Osteocyte (in vitro differentiated cells): ENCODE data around the gene SFTPD. TPM values are rescaled to one million over a fixed set of nuclear protein-coding genes. Genes with fewer than 3 reads are reported as not detected.

ENCODE experiments used
- DNase-seq: peaks from one replicate; pipeline ENCODE4 v3.0.0; 2021; ENCODE audit warnings: mixed read lengths; ENCODE audit not compliant: unreplicated experiment; ENCODE audit errors: extremely low spot score
- H3K27ac Mint-ChIP-seq: one replicate; pipeline ENCODE4 v1.8.0; 2021; ENCODE audit warnings: mild to moderate bottlenecking, mixed read lengths; ENCODE audit not compliant: unreplicated experiment
- H3K27me3 Mint-ChIP-seq: one replicate; pipeline ENCODE4 v1.8.0; 2021; ENCODE audit warnings: mixed read lengths; ENCODE audit not compliant: unreplicated experiment
- H3K36me3 Mint-ChIP-seq: one replicate; pipeline ENCODE4 v1.8.0; 2021; ENCODE audit warnings: mixed read lengths; ENCODE audit not compliant: unreplicated experiment
- H3K4me1 Mint-ChIP-seq: one replicate; pipeline ENCODE4 v1.8.0; 2021; ENCODE audit warnings: mixed read lengths; ENCODE audit not compliant: unreplicated experiment
- H3K4me3 Mint-ChIP-seq: one replicate; pipeline ENCODE4 v1.8.0; 2021; ENCODE audit warnings: mild to moderate bottlenecking, moderate library complexity, mixed read lengths; ENCODE audit not compliant: unreplicated experiment
- H3K9me3 Mint-ChIP-seq: one replicate; pipeline ENCODE4 v1.8.0; 2021; ENCODE audit warnings: mixed read lengths; ENCODE audit not compliant: unreplicated experiment
- total RNA-seq: library from RNA; stranded (reverse); gene quantifications from 2 replicates; pipeline ENCODE4 v1.2.1, GENCODE V29; 2021
- TF ChIP-seq, protein P1 (sequence below): fragments of 200-600 bp; sonication (generic); IDR thresholded peaks from 2 replicates; pipeline ENCODE4 v1.5.0; 2021; ENCODE audit warnings: antibody characterized with exemption, mild to moderate bottlenecking, moderate library complexity

Gene SFTPD
- total RNA-seq, 1 donor from 2014 or later, result 0.35 TPM

DNA sequence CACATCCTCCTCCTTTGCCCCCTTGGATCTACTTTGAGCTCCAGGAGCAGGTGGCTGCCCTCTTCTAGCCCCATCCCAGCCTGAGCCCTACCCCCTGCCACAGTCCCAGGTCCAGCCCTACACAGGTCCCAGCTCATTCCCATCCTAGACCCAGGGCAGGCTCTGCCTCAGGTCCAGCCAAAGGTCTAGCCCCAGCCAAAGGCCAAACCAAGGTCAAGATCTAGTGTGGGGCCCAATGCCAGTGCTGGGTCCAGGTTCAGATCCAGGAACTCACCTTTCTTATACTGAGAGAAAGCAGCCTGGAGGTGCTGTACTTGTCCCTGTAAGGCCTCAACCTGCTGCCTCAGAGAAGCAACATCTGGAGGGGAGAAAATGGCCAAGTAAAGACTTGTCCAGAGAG, 8.5 kb downstream of the SFTPD start:
- Mint-ChIP-seq H3K9me3 (no peaks in the 10 kb centered on the region), H3K27ac (no peak overlapping the region), H3K4me3 (no peak overlapping the region), H3K4me1 (no peaks in the 10 kb centered on the region), H3K36me3 (no peaks in the 10 kb centered on the region), H3K27me3 (peaks cover 30% of the 10 kb centered on the region)
- TF ChIP-seq, protein P1, sequence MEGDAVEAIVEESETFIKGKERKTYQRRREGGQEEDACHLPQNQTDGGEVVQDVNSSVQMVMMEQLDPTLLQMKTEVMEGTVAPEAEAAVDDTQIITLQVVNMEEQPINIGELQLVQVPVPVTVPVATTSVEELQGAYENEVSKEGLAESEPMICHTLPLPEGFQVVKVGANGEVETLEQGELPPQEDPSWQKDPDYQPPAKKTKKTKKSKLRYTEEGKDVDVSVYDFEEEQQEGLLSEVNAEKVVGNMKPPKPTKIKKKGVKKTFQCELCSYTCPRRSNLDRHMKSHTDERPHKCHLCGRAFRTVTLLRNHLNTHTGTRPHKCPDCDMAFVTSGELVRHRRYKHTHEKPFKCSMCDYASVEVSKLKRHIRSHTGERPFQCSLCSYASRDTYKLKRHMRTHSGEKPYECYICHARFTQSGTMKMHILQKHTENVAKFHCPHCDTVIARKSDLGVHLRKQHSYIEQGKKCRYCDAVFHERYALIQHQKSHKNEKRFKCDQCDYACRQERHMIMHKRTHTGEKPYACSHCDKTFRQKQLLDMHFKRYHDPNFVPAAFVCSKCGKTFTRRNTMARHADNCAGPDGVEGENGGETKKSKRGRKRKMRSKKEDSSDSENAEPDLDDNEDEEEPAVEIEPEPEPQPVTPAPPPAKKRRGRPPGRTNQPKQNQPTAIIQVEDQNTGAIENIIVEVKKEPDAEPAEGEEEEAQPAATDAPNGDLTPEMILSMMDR, result no peak
- peak; percentile 75 for DNase-seq

DNA sequence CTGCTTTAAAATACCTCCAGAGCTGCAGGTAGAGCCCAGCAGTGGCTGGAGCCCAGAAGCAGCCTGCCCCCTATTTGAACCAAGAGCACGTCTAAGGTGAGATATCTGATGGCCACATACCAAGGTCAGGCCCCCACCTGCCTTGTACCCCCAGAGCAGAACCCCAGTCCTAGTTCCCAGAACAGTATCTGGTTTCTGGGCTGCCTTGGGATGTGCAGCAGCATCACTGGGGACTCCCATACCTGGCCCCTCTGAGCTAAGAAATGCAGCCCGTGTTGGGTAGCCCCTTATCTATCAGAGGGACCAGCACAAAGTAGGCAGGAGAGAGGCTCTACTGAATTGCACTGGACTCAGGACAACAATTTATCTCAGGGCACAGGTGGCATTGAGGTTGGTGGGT, 8.9 kb downstream of the SFTPD start:
- peak; percentile 59 for DNase-seq
- TF ChIP-seq, protein P1, result no peak
- no peak overlapping the region for H3K4me3 Mint-ChIP-seq
- no peak overlapping the region for H3K27ac Mint-ChIP-seq
- H3K36me3 Mint-ChIP-seq, result no peaks in the 10 kb centered on the region
- no peaks in the 10 kb centered on the region for H3K4me1 Mint-ChIP-seq
- no peaks in the 10 kb centered on the region for H3K9me3 Mint-ChIP-seq
- peaks cover 31% of the 10 kb centered on the region for H3K27me3 Mint-ChIP-seq

DNA sequence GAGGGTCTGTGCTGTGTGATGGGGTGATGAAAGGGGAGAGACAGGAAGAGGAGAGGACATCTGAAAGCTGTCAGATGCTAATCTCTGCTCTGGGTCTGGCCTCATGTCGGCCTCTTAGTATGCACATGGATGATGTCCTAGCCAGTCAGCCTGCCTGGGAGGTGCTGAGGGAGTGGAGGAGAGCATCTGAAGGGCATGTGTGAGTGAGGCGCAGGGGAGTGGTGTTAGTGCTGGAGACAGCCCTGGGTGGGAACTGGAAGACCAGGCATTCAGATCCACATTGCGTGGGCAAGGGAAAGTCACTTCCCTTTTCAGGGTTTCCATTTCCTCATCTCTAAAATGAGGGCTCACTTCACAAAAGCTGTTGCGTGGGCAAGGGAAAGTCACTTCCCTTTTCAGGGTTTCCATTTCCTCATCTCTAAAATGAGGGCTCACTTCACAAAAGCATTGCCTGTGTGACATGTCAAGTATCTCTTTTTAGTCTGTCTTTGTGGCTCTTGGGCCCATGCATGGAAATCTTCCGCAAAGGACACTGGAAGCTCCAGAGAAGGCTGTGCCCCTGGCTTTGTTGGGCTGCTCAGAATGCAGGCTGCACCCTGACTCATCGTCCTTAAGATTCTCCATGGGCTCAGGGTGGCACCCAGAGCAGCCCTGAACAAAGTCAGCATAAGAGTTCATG, 10.0 kb downstream of the SFTPD start:
- peaks cover 31% of the 10 kb centered on the region for H3K27me3 Mint-ChIP-seq
- H3K36me3 Mint-ChIP-seq, result no peaks in the 10 kb centered on the region
- no peaks in the 10 kb centered on the region for H3K9me3 Mint-ChIP-seq
- TF ChIP-seq, protein P1, result no peak
- H3K4me3 Mint-ChIP-seq, result no peak overlapping the region
- no peaks in the 10 kb centered on the region for H3K4me1 Mint-ChIP-seq
- no peak overlapping the region for H3K27ac Mint-ChIP-seq
- DNase-seq, result peak; percentile 63

DNA sequence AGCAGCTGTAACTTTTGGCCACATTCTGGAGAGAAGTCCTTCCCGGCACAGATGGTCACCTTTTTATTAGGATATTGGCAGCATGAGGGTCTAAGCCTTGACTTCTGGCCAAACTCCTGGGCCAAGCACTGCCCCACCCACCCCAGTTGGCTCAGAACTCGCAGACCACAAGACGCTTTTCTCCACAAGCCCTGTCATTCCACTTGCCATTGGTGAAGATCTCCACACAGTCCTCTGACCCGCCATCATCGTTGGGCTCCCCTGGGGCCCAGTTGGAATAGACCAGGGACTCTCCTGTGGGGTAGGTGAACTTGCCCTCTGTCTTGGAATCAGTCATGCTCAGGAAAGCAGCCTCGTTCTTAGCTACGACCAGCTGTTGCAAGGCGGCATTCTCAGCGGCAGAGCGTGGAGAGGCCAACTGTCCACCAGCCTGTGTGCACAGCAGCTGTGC, 11.2 kb downstream of the SFTPD start:
- H3K4me1 Mint-ChIP-seq, result no peaks in the 10 kb centered on the region
- DNase-seq, result peak; percentile 66
- TF ChIP-seq, protein P1, result no peak
- peaks cover 26% of the 10 kb centered on the region for H3K27me3 Mint-ChIP-seq
- no peaks in the 10 kb centered on the region for H3K36me3 Mint-ChIP-seq
- no peaks in the 10 kb centered on the region for H3K9me3 Mint-ChIP-seq
- H3K27ac Mint-ChIP-seq, result no peak overlapping the region
- H3K4me3 Mint-ChIP-seq, result no peak overlapping the region

DNA sequence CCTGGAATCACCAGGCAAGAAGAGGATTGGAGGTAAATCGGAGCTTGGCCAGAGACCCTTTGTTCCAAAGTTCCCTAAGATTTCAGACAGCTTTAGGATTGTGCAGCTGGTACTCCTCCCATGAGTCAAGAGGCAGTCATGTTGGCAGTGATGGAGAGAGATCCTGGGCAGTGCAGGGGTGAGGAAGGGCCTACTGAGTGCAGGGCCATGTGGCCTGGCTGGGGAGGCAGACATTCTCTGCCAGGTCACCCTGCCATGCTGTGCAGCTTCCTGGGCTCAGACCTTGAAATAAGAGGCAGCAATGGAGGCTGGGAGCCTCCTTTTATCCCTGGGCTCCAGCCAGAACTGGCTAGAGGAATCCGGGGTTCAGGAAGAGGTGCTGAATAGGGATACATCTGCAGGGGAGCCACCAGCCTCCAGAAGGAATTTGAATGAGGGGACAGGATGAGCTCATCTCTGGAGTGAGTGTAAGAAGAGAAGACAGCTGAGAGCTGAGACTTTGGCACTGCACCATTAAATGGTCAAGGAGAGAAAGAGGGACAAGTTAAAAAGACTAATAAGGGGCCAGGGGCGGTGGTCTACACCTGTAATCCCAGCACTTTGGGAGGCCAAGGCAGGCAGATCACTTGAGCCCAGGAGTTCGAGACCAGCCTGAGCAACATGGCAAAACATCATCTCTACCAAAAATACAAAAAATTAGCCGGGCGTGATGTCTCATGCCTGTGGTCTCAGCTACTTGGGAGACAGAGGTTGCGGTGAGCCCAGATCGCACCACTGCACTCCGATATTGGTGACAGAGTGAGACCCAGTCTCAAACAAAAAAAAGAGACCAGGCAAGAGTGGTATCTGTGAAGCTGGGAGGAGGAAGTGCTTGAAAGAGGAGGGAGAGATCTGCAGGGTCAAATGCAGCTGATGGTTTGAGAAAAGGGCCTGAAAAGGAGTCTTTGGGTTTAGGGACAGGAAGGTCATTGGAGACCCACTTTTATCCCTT, 12.0 kb downstream of the SFTPD start:
- H3K4me1 Mint-ChIP-seq, result peaks cover 4% of the 10 kb centered on the region
- TF ChIP-seq, protein P1, result no peak
- no peak overlapping the region for H3K27ac Mint-ChIP-seq

More for the DNA sequence above, 12.0 kb downstream of the SFTPD start:
- no peak for DNase-seq
- H3K27me3 Mint-ChIP-seq, result peaks cover 30% of the 10 kb centered on the region
- H3K9me3 Mint-ChIP-seq, result no peaks in the 10 kb centered on the region
- no peaks in the 10 kb centered on the region for H3K36me3 Mint-ChIP-seq
- H3K4me3 Mint-ChIP-seq, result no peak overlapping the region
